Central memory CD4-positive, alpha-beta T cell (primary cell): ENCODE results near the gene OBP2B.
"Not testable (repeated sequence)": the region's sequence is repeated elsewhere in the genome, so short reads cannot be mapped to it uniquely, and the experiment has no call there.

ENCODE experiments used
- DNase-seq: peaks from one replicate; pipeline ENCODE4 v3.0.0; 2022
- total RNA-seq, 3 experiments: gene quantifications; one replicate each; lab custom pipeline; 2026; lab: John Stamatoyannopoulos, UW

Gene OBP2B
- total RNA-seq: 0 reads per million in 3 experiments

GRCh38 chr9:133208880-133209300 lies at the start of gene OBP2B:
Gene OBP2B (minus strand): TSS chr9:133209250. CDS start chr9:133209199, 51 bp downstream.
- DNase-seq: not testable (repeated sequence)

- no peak for DNase-seq
These were observed 49.3 kb upstream of the OBP2B start for GRCh38 chr9:133258061-133259015.

- DNase-seq: no peak
These were observed 48.5 kb upstream of the OBP2B start for GRCh38 chr9:133257465-133257956.

- no peak for DNase-seq
These were observed 47.6 kb upstream of the OBP2B start for GRCh38 chr9:133256686-133257091.

GRCh38 chr9:133256136-133256461 lies 47.0 kb upstream of the OBP2B start:
- DNase-seq: no peak

- no peak for DNase-seq
These were observed 46.5 kb upstream of the OBP2B start for GRCh38 chr9:133255371-133256135.

GRCh38 chr9:133254471-133254870 lies 45.4 kb upstream of the OBP2B start:
- DNase-seq: no peak

- no peak for DNase-seq
These were observed 44.2 kb upstream of the OBP2B start for GRCh38 chr9:133253268-133253667.

GRCh38 chr9:133252301-133253020 lies 43.4 kb upstream of the OBP2B start:
- no peak for DNase-seq

- DNase-seq: no peak
These were observed 42.7 kb upstream of the OBP2B start for GRCh38 chr9:133251773-133252172.

- DNase-seq: not testable (repeated sequence)
These were observed 42.2 kb upstream of the OBP2B start for GRCh38 chr9:133251221-133251620.

- DNase-seq: no peak
These were observed 41.7 kb upstream of the OBP2B start for GRCh38 chr9:133250741-133251170.

- DNase-seq: no peak
These were observed 40.3 kb upstream of the OBP2B start for GRCh38 chr9:133249337-133249736.

- no peak for DNase-seq
These were observed 39.8 kb upstream of the OBP2B start for GRCh38 chr9:133248726-133249295.

- no peak for DNase-seq
These were observed 38.6 kb upstream of the OBP2B start for GRCh38 chr9:133247632-133248031.

- no peak for DNase-seq
These were observed 37.9 kb upstream of the OBP2B start for GRCh38 chr9:133246991-133247390.

- no peak for DNase-seq
These were observed 37.5 kb upstream of the OBP2B start for GRCh38 chr9:133246562-133246961.

GRCh38 chr9:133242991-133243390 lies 33.9 kb upstream of the OBP2B start:
- no peak for DNase-seq

GRCh38 chr9:133242241-133242640 lies 33.2 kb upstream of the OBP2B start:
- no peak for DNase-seq

GRCh38 chr9:133239533-133240090 lies 30.6 kb upstream of the OBP2B start:
- DNase-seq: no peak

GRCh38 chr9:133238851-133239532 lies 29.9 kb upstream of the OBP2B start:
- peak; percentile 41 for DNase-seq
